HUES64 (cell line): ENCODE results near the gene DTNA.

Experiments used
- H3K27ac ChIP-seq: 2 replicates; pipeline ENCODE4 v1.7.0; 2013; ENCODE audit warnings: low read depth, low read length, inconsistent platforms
- H3K27me3 ChIP-seq: 2 replicates; pipeline ENCODE4 v1.6.1; 2013; ENCODE audit warnings: mild to moderate bottlenecking, low read length; ENCODE audit not compliant: insufficient read depth
- H3K36me3 ChIP-seq: 2 replicates; pipeline ENCODE4 v1.6.1; 2013; ENCODE audit warnings: mild to moderate bottlenecking, low read length; ENCODE audit not compliant: insufficient read depth
- H3K4me1 ChIP-seq: 2 replicates; pipeline ENCODE4 v1.6.1; 2013; ENCODE audit warnings: mild to moderate bottlenecking, low read length, moderate library complexity; ENCODE audit not compliant: insufficient read depth
- H3K4me3 ChIP-seq: 2 replicates; pipeline ENCODE4 v1.5.1; 2013; ENCODE audit warnings: mild to moderate bottlenecking, low read length, moderate library complexity
- H3K9ac ChIP-seq: 2 replicates; pipeline ENCODE4 v1.6.1; 2013; ENCODE audit warnings: mild to moderate bottlenecking, low read depth, low read length
- H3K9me3 ChIP-seq: 2 replicates; pipeline ENCODE4 v1.6.1; 2013; ENCODE audit warnings: low read depth, low read length; ENCODE audit not compliant: insufficient read depth
- WGBS: fragments of 150-250, 120-280 bp; methylation state at CpG from one replicate; pipeline ENCODE4 v1.1.7; 2013; ENCODE audit warnings: missing lambda C conversion rate; 5-methylcytosine and 5-hydroxymethylcytosine counted together

DTNA gene

DNA sequence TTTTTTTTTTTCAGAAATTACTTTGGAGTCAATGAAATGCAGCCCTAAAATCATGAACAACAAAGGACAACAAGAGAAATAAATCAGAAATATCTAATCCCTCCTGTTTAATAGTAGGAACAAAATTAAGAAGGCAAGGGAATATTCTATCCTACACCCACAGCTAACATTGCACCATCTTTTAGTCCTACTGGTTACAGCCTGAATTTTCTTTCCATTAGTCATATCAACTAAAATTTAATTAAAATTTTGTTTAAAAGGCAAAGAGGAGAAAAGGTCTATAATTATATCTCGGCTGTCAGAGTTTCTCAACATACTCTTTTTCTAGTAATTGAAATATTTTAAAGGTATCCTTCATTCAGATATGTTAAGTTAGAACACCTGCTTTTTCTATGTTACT lies 61.9 kb downstream of the DTNA start:
- Histone ChIP-seq H3K27me3 (no peaks in the 10 kb centered on the region), H3K9ac (no peak overlapping the region), H3K36me3 (0 out of 2 replicates have a peak, but pooled peaks cover 5% of the 10 kb centered on the region), H3K27ac (no peak overlapping the region), H3K4me1 (0 out of 2 replicates have a peak, but pooled peaks cover 3% of the 10 kb centered on the region), H3K4me3 (no peak overlapping the region), H3K9me3 (no peaks in the 10 kb centered on the region)
- WGBS = no CpG with 5 or more reads among the region's 1 CpG

DNA sequence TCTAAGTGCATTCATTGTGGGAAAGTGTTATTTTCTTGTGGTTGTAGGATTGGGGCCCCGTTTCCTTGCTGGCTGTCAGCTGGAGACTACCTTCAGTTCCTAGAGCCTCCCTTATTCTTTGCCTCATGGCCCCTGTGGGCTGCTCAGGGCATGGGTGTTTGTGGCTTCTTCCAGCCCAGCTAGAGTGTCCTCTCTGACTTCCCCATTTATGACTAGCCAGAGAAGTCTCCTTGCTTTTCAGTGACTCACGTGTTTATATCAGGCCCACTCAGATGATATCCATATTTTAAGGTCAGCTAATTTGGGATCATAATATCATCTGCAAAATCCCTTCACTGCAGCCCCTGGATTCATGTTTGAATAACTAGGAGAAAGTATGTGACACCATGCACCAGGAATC lies 62.8 kb downstream of the DTNA start:
- Histone ChIP-seq H3K4me3 (no peak overlapping the region), H3K4me1 (0 out of 2 replicates have a peak, but pooled peaks cover 3% of the 10 kb centered on the region), H3K9ac (no peak overlapping the region), H3K27ac (no peak overlapping the region), H3K36me3 (0 out of 2 replicates have a peak, but pooled peaks cover 3% of the 10 kb centered on the region), H3K27me3 (no peaks in the 10 kb centered on the region), H3K9me3 (no peaks in the 10 kb centered on the region)
- 76% methylated on average over 2 of the region's 2 CpGs for whole genome bisulfite sequencing

DNA sequence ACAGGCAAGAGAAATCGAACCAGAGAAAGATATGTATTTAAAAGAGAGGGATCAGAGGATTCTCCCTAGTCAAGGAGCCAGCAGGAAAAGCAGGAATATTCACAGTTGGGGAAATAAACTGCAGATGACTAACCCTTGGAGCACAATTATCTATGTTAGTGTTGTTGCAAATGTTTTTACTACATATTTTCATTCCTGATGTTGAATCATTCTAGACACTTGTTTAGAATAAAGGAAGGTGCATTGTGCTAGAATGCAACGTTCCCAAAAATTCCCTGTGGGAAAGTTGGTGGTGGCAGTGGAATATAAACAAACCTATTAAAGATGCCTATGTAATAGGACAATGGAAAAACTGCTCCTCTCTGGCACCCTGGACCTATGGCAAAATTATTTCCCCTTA lies 63.3 kb downstream of the DTNA start:
- H3K4me1 ChIP-seq = 0 out of 2 replicates have a peak, but pooled peaks cover 3% of the 10 kb centered on the region
- no peaks in the 10 kb centered on the region for H3K27me3 ChIP-seq
- no peak overlapping the region for H3K27ac ChIP-seq
- no peak overlapping the region for H3K9ac ChIP-seq
- 48% methylated on average over 2 of the region's 2 CpGs for WGBS
- no peaks in the 10 kb centered on the region for H3K9me3 ChIP-seq
- no peak overlapping the region for H3K4me3 ChIP-seq
- H3K36me3 ChIP-seq = 0 out of 2 replicates have a peak, but pooled peaks cover 3% of the 10 kb centered on the region

GRCh38 chr18:34773961-34774766 lies 64.1 kb downstream of the DTNA start:
- no peaks in the 10 kb centered on the region for H3K27me3 ChIP-seq
- no peaks in the 10 kb centered on the region for H3K9me3 ChIP-seq
- H3K4me3 ChIP-seq = no peak overlapping the region
- no peak overlapping the region for H3K9ac ChIP-seq
- no peak overlapping the region for H3K27ac ChIP-seq
- 0 out of 2 replicates have a peak, but pooled peaks cover 3% of the 10 kb centered on the region for H3K4me1 ChIP-seq
- H3K36me3 ChIP-seq = no peaks in the 10 kb centered on the region
- WGBS = 91% methylated on average over 6 of the region's 7 CpGs

DNA sequence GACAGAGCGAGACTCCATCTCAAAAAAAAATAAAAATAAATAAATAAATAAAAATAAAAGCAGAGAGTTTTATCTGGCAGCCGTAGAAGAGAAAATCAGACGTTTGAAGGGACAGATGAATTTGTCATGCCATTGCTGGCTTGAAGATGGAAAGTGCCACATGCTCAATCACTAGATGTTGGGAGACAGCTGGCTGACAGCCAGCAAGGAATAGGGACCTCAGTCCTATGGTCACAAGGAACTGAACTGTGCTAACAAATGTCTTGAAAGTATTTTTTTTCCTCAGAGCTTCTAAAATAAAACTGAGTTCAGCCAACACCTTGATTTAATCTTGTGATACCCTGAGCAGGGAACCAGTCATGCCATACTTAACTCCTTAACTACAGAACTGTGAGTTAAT lies 65.4 kb downstream of the DTNA start:
- no peaks in the 10 kb centered on the region for H3K36me3 ChIP-seq

GRCh38 chr18:34779112-34779511 lies 69.0 kb downstream of the DTNA start:
- Histone ChIP-seq H3K9ac (no peak overlapping the region), H3K27ac (no peak overlapping the region), H3K27me3 (no peaks in the 10 kb centered on the region), H3K4me3 (no peak overlapping the region), H3K36me3 (no peaks in the 10 kb centered on the region), H3K4me1 (no peaks in the 10 kb centered on the region), H3K9me3 (no peaks in the 10 kb centered on the region)

More for the DNA sequence above, 65.4 kb downstream of the DTNA start:
- WGBS = 83% methylated on average over 2 of the region's 3 CpGs
- no peaks in the 10 kb centered on the region for H3K27me3 ChIP-seq
- no peak overlapping the region for H3K9ac ChIP-seq
- H3K27ac ChIP-seq = no peak overlapping the region
- H3K4me3 ChIP-seq = no peak overlapping the region
- H3K9me3 ChIP-seq = no peaks in the 10 kb centered on the region
- H3K4me1 ChIP-seq = 0 out of 2 replicates have a peak, but pooled peaks cover 3% of the 10 kb centered on the region

- 94% methylated on average over 2 of the region's 2 CpGs for WGBS
- Histone ChIP-seq H3K36me3 (no peaks in the 10 kb centered on the region), H3K27ac (no peak overlapping the region), H3K9me3 (no peaks in the 10 kb centered on the region), H3K27me3 (no peaks in the 10 kb centered on the region), H3K4me1 (peaks cover under 1% of the 10 kb centered on the region), H3K9ac (no peak overlapping the region), H3K4me3 (no peak overlapping the region)
Observed at GRCh38 chr18:34780856-34781255, 70.8 kb downstream of the DTNA start.

- Histone ChIP-seq H3K9me3 (no peaks in the 10 kb centered on the region), H3K4me3 (no peak overlapping the region), H3K27ac (no peak overlapping the region), H3K9ac (no peak overlapping the region), H3K36me3 (no peaks in the 10 kb centered on the region), H3K27me3 (no peaks in the 10 kb centered on the region), H3K4me1 (peaks cover 16% of the 10 kb centered on the region)
- 92% methylated on average over 2 of the region's 3 CpGs for WGBS
Observed at GRCh38 chr18:34783501-34783900, 73.4 kb downstream of the DTNA start.

GRCh38 chr18:34786162-34786741 lies 76.2 kb downstream of the DTNA start:
- Histone ChIP-seq H3K9me3 (no peaks in the 10 kb centered on the region), H3K9ac (no peak overlapping the region), H3K4me1 (peaks cover 16% of the 10 kb centered on the region), H3K27me3 (no peaks in the 10 kb centered on the region), H3K36me3 (no peaks in the 10 kb centered on the region), H3K27ac (no peak overlapping the region), H3K4me3 (no peak overlapping the region)
- WGBS = 88% methylated on average over 6 of the region's 6 CpGs

DNA sequence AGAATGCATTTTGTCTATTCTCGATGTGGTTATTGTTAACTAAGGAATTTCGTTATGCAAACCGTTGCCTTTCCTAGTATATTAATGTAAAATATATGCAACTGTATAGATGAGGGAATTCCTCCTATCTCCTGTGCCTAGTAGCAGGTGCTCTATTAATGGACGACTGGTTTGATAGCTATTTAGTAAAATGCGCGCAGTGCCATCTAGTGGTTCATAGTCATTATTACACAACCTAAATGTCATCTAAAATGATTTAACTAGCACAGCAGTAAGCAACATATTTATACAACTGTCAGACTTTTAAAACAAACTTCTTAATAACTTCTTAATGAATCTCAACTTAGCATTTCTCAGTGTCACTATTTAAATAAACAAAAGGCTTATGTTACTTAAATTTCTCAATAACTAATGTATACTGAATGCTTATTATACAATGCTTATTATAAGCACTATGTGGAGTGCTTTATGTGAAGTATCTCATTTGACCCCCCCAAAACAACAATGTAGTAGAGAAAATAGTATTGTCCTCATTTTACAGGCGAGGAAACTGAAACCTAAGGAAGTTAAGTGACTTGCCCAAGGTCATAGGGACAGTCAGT lies 77.9 kb downstream of the DTNA start:
- Histone ChIP-seq H3K9ac (no peak overlapping the region), H3K4me3 (no peak overlapping the region), H3K27ac (no peak overlapping the region), H3K9me3 (peaks cover 11% of the 10 kb centered on the region), H3K36me3 (0 out of 2 replicates have a peak, but pooled peaks cover under 1% of the 10 kb centered on the region), H3K4me1 (peaks cover 16% of the 10 kb centered on the region), H3K27me3 (no peaks in the 10 kb centered on the region)
- WGBS = 21% methylated on average over 7 of the region's 7 CpGs

- H3K27me3 ChIP-seq = no peaks in the 10 kb centered on the region
- peaks cover 20% of the 10 kb centered on the region for H3K4me1 ChIP-seq
- H3K36me3 ChIP-seq = peaks cover 2% of the 10 kb centered on the region; the same call in 1 of the 2 replicates
- H3K4me3 ChIP-seq = no peak overlapping the region
- WGBS = 94% methylated on average over 2 of the region's 2 CpGs
- no peak overlapping the region for H3K9ac ChIP-seq
- no peak overlapping the region for H3K27ac ChIP-seq
- H3K9me3 ChIP-seq = peaks cover 12% of the 10 kb centered on the region
Observed at GRCh38 chr18:34789768-34790344, 79.8 kb downstream of the DTNA start.
